Activated CD8-positive, alpha-beta T cell treated with anti-CD3 and anti-CD28 coated beads for 36 hours (primary cell): Measurements from ENCODE around the gene SLC18B1. TPM values are rescaled to one million over a fixed set of nuclear protein-coding genes. Genes with fewer than 3 reads are reported as not detected.

Experiments used
- ATAC-seq: fragments of 200-7000 bp; cut with Tn5 transposase; one replicate; pipeline ENCODE4 v1.10.0; 2021; ENCODE audit warnings: mild to moderate bottlenecking, moderate library complexity
- CTCF ChIA-PET: fragments of 350-600 bp; sonication (Branson Sonifier 250); formaldehyde crosslinking; loops from one replicate; lab custom pipeline; 2021; ENCODE audit warnings: antibody characterized with exemption; lab: Charles Lee
- POLR2A ChIA-PET: fragments of 350-600 bp; sonication (Branson Sonifier 250); formaldehyde crosslinking; loops from one replicate; lab custom pipeline; 2021; ENCODE audit warnings: antibody characterized with exemption; lab: Charles Lee
- DNase-seq: peaks from one replicate; pipeline ENCODE4 v3.0.0-alpha.2; 2020
- H3K27ac Mint-ChIP-seq: one replicate; pipeline ENCODE4 v1.8.0; 2021; ENCODE audit warnings: mild to moderate bottlenecking, mixed read lengths
- H3K27me3 Mint-ChIP-seq: one replicate; pipeline ENCODE4 v1.8.0; 2021; ENCODE audit warnings: mixed read lengths
- H3K36me3 Mint-ChIP-seq: one replicate; pipeline ENCODE4 v1.8.0; 2021; ENCODE audit warnings: low read depth, mixed read lengths
- H3K4me1 Mint-ChIP-seq: one replicate; pipeline ENCODE4 v1.8.0; 2021; ENCODE audit warnings: low read depth, mixed read lengths
- H3K4me3 Mint-ChIP-seq: one replicate; pipeline ENCODE4 v1.8.0; 2021; ENCODE audit warnings: mild to moderate bottlenecking, moderate library complexity, mixed read lengths
- H3K9me3 Mint-ChIP-seq: one replicate; pipeline ENCODE4 v1.8.0; 2021; ENCODE audit warnings: mixed read lengths
- CTCF ChIP-seq: fragments of 200-600 bp; IDR thresholded peaks from one replicate; pipeline ENCODE4 v1.8.0; 2022; ENCODE audit warnings: antibody characterized with exemption, mild to moderate bottlenecking
- intact Hi-C: fragments of 100-400 bp; cut with micrococcal nuclease; formaldehyde crosslinking; loops from one replicate; pipeline ENCODE4 v1.10.0; 2022
- total RNA-seq, 2 experiments: library from RNA; stranded (reverse); gene quantifications; one replicate each; pipeline ENCODE4 v1.2.3, GENCODE V29; 2021

The SLC18B1 gene
- total RNA-seq, 2 experiments from 2014 or later = 7.0 to 8.5 TPM

DNA sequence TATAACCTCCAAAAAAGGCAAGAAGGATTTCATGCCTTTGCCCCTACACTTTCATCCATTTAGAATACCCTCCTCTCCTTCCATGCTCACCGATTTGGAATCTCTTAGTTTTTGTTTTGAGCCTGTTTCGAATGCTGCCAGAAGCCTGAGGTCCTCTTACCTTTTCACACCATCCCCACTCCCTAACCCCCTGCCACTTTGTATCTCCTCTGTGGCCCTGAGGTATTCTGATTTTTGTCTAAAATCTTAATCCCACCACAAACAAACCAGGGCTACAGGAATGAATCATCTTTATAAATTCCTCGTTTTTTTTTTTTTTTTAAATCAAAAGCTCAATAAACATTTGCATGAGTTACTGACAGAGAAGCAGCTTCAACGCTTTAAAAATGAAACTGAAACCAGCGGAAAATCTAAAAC, 14.3 kb upstream of the SLC18B1 start:
- intact Hi-C loops = loop anchor here (1.0 kb wide), 1 partner anchor 13 kb away; no protein-coding TSS in a partner anchor
- DNase-seq = peak; percentile 17

GRCh38 chr6:132812255-132812732, 13.9 kb upstream of the SLC18B1 start:
- intact Hi-C loops = no loop called here
- ATAC-seq (no peak), DNase-seq (no peak)
- ChIA-PET CTCF (interaction anchor here (0.7 to 5.6 kb wide), 5 partner anchors 9 to 142 kb away, joined by 3 to 53 read pairs (median 5); partner anchors contain the start of gene SLC18B1), POLR2A (interaction anchor here (0.6 to 3.2 kb wide), 5 partner anchors 9 to 76 kb away, joined by 3 to 21 read pairs (median 4); partner anchors contain the start of gene SLC18B1)
- peak overlapping the region; percentile 99 for H3K27ac Mint-ChIP-seq
- no peaks in the 10 kb centered on the region for H3K27me3 Mint-ChIP-seq
- no peaks in the 10 kb centered on the region for H3K9me3 Mint-ChIP-seq
- peaks cover 12% of the 10 kb centered on the region for H3K4me1 Mint-ChIP-seq
- H3K4me3 Mint-ChIP-seq = peak overlapping the region; percentile 98
- TF ChIP-seq CTCF = no peak
- peaks cover 34% of the 10 kb centered on the region for H3K36me3 Mint-ChIP-seq

More for the DNA sequence above, 14.3 kb upstream of the SLC18B1 start:
- Mint-ChIP-seq H3K4me3 (peak overlapping the region; percentile 98), H3K9me3 (no peaks in the 10 kb centered on the region), H3K27me3 (no peaks in the 10 kb centered on the region), H3K27ac (peak overlapping the region; percentile 99), H3K4me1 (peaks cover 17% of the 10 kb centered on the region), H3K36me3 (peaks cover 38% of the 10 kb centered on the region)
- ChIA-PET POLR2A (interaction anchor here (0.6 to 3.2 kb wide), 6 partner anchors 9 to 77 kb away, joined by 3 to 21 read pairs (median 4); partner anchors contain the start of gene SLC18B1), CTCF (interaction anchor here (0.7 to 5.6 kb wide), 4 partner anchors 11 to 142 kb away, joined by 3 to 53 read pairs (median 4); partner anchors contain the start of gene SLC18B1)
- no peak for ATAC-seq
- no peak for TF ChIP-seq CTCF

GRCh38 chr6:132811276-132811675, 12.8 kb upstream of the SLC18B1 start:
- POLR2A ChIA-PET = interaction anchor here (1.7 to 3.2 kb wide), 2 partner anchors 8 to 13 kb away, joined by 9 to 21 read pairs; partner anchors contain the start of gene SLC18B1
- no peaks in the 10 kb centered on the region for H3K9me3 Mint-ChIP-seq
- no peak overlapping the region for H3K4me3 Mint-ChIP-seq
- DNase-seq (no peak), ATAC-seq (no peak)
- H3K27me3 Mint-ChIP-seq = no peaks in the 10 kb centered on the region
- H3K27ac Mint-ChIP-seq = no peak overlapping the region
- intact Hi-C loops = no loop called here
- peaks cover 5% of the 10 kb centered on the region for H3K4me1 Mint-ChIP-seq
- TF ChIP-seq CTCF = no peak
- H3K36me3 Mint-ChIP-seq = peaks cover 23% of the 10 kb centered on the region
- CTCF ChIA-PET = interaction anchor here (1.7 to 5.6 kb wide), 2 partner anchors 8 to 12 kb away, joined by 8 to 53 read pairs; partner anchors contain the start of gene SLC18B1

- DNase-seq = no peak
- no peaks in the 10 kb centered on the region for H3K36me3 Mint-ChIP-seq
- no peak overlapping the region for H3K4me3 Mint-ChIP-seq
- POLR2A ChIA-PET = interaction anchor here (1.4 to 1.5 kb wide), 3 partner anchors 9 to 13 kb away, joined by 4 to 6 read pairs (median 4); partner anchors contain the start of gene RPS12
- no peak for TF ChIP-seq CTCF
- intact Hi-C loops = no loop called here
- no peak for ATAC-seq
- CTCF ChIA-PET = interaction anchor here (1.1 kb wide), 1 partner anchor 275 kb away, joined by 3 read pairs; no protein-coding TSS in a partner anchor
- no peaks in the 10 kb centered on the region for H3K9me3 Mint-ChIP-seq
- H3K27me3 Mint-ChIP-seq = no peaks in the 10 kb centered on the region
- peaks cover 2% of the 10 kb centered on the region for H3K4me1 Mint-ChIP-seq
- H3K27ac Mint-ChIP-seq = no peak overlapping the region
Measured at GRCh38 chr6:132805548-132805947, 7.1 kb upstream of the SLC18B1 start.

DNA sequence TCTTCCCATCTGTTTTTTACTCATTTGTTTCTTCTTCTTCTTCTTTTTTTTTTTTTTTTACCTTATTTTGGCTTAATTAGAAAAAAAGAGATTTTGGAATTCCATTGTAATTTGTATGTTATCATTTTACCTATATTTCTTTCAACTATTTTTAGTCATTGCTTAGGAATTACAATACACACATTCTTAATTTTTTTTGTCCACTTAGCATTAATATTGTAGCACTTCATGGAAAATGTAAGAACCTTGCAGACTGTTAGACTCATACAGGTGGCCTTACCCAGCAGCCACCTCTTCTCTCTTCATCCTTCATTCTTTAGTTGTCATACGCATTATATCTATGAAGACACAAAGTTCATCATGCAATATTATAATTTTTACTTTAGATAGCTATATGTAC, 5.8 kb upstream of the SLC18B1 start:
- ChIA-PET CTCF (interaction anchor here (0.9 kb wide), 1 partner anchor 19 kb away, joined by 3 read pairs; no protein-coding TSS in a partner anchor), POLR2A (interaction anchor here (1.5 kb wide), 2 partner anchors 10 to 12 kb away, joined by 4 to 6 read pairs; partner anchors contain the start of gene RPS12)
- intact Hi-C loops = no loop called here

More for the DNA sequence above, 5.8 kb upstream of the SLC18B1 start:
- Mint-ChIP-seq H3K36me3 (no peaks in the 10 kb centered on the region), H3K9me3 (no peaks in the 10 kb centered on the region), H3K4me3 (no peak overlapping the region), H3K27me3 (no peaks in the 10 kb centered on the region), H3K4me1 (peaks cover 2% of the 10 kb centered on the region), H3K27ac (no peak overlapping the region)
- no peak for TF ChIP-seq CTCF
- DNase-seq = no peak
- ATAC-seq = no peak
